Right lobe of liver (tissue), 4 donors: ENCODE results near the gene OR13C9.
"Not testable (repeated sequence)": the region's sequence is repeated elsewhere in the genome, so short reads cannot be mapped to it uniquely, and the experiment has no call there.

Experiments
- CTCF ChIP-seq, 4 donors: fragments of 200-600 bp in 3 of 4; fragments of 450-650 bp in 1 of 4; IDR thresholded peaks; one replicate each; pipeline versions ENCODE4 v1.5.1 to v1.8.0; 2016 to 2022; ENCODE audit warnings: antibody characterized with exemption in 4 of 4, mild to moderate bottlenecking in 2 of 4
- POLR2A ChIP-seq: fragments of 450-650 bp; IDR thresholded peaks from one replicate; pipeline ENCODE4 v1.6.1; 2017; ENCODE audit warnings: antibody characterized with exemption, mild to moderate bottlenecking
- donor health status: DM: no; HTN: no; CAD: no.
- donor health status: DM: no; HTN: no; CAD: no.
- donor health status: DM: no; HTN: yes; CAD: no.

DNA sequence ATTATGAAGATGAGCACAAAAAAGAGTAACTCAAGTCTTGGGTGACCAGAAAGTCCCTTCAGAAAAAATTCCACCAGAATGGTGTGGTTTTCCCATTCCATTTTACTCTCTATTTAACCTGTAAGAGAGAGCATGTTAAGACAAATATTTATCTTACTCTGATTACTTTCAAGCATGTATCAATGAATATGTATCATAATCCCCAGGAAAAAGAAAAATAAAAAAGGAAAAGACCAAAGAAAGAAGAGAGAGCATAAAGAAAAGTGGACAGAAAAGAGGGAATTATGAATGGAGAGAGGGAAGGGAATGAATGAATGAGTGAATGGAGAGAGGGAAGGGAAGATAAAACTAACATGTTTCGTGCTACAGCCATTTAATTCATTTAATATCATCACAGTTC lies 12.5 kb downstream of the OR13C9 start, which contains the start of gene OR13C2:
- TF ChIP-seq POLR2A; CTCF (IDR thresholded peaks at IDR 0.05): not testable (repeated sequence)
